GM12875 (cell line): ENCODE measurements around the gene OLFML3.

ENCODE experiments used
- H3K4me3 ChIP-seq: one replicate; pipeline ENCODE4 v1.5.1; 2011; ENCODE audit warnings: low read depth, low read length, control low read depth
- CTCF ChIP-seq: IDR thresholded peaks from 2 replicates; pipeline ENCODE4 v1.5.1; 2011; ENCODE audit warnings: low read depth, mild to moderate bottlenecking, control low read depth, inconsistent platforms, low read length, moderate library complexity, borderline replicate concordance; ENCODE audit not compliant: insufficient read depth

The OLFML3 gene

GRCh38 chr1:113935176-113935575 is 44.1 kb upstream of the OLFML3 start:
- TF ChIP-seq CTCF = no peak
- H3K4me3 ChIP-seq = no peak overlapping the region

GRCh38 chr1:113935970-113936369 is 43.3 kb upstream of the OLFML3 start:
- TF ChIP-seq CTCF = no peak
- no peak overlapping the region for H3K4me3 ChIP-seq

GRCh38 chr1:113937146-113937545 is 42.1 kb upstream of the OLFML3 start:
- TF ChIP-seq CTCF = no peak

GRCh38 chr1:113938192-113938591 is 41.1 kb upstream of the OLFML3 start:
- H3K4me3 ChIP-seq = no peak overlapping the region
- TF ChIP-seq CTCF = no peak

More at GRCh38 chr1:113937146-113937545, 42.1 kb upstream of the OLFML3 start:
- no peak overlapping the region for H3K4me3 ChIP-seq

- no peak for TF ChIP-seq CTCF
Observed at GRCh38 chr1:113940365-113941244, 38.7 kb upstream of the OLFML3 start.

GRCh38 chr1:113941245-113941559 is 38.1 kb upstream of the OLFML3 start:
- no peak overlapping the region for H3K4me3 ChIP-seq
- no peak for TF ChIP-seq CTCF

More at GRCh38 chr1:113940365-113941244, 38.7 kb upstream of the OLFML3 start:
- H3K4me3 ChIP-seq = no peak overlapping the region

GRCh38 chr1:113942527-113942926 is 36.7 kb upstream of the OLFML3 start:
- TF ChIP-seq CTCF = no peak
- H3K4me3 ChIP-seq = no peak overlapping the region
